ENCODE results near the gene PALM.

The PALM gene

GRCh38 chr19:782878-783668, 74.3 kb downstream of the PALM start:
- no peak for DNase-seq

- no peak for DNase-seq
Measured at GRCh38 chr19:784541-784940, 75.8 kb downstream of the PALM start.

DNA sequence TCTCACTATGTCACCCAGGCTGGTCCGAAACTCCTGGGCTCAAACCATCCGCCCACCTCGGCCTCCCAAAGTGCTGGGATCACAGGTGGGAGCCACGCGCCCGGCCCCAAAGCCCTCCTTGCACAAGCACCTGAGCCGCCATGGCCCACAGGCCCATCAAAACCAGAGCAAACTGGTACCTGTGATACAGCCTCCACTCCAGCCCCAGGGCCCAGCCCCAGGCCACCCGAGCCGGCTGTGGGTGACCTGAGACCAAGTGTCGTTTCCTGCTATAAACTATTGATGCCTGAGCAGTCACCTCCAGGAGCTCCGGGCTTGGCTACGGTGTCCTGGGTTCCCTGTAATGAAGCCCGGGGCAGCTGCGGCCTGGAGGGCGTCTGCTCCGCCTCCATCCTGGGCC, 78.8 kb downstream of the PALM start:
- DNase-seq: no peak

DNA sequence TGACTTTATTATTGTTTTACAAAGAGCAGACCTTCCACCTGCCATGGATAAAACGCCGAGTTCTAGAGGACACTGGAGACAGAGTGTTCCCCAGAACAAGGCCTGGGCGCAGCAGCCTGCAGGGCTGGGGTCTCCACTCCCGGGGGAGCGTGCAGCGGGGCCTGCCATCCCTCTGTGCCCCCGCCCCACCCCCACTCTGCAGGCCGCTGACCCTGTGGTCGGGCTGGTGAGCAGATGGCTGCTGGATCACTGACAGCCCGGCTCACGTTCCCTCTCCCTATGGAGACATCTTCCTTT, 79.9 kb downstream of the PALM start:
- no peak for DNase-seq

DNA sequence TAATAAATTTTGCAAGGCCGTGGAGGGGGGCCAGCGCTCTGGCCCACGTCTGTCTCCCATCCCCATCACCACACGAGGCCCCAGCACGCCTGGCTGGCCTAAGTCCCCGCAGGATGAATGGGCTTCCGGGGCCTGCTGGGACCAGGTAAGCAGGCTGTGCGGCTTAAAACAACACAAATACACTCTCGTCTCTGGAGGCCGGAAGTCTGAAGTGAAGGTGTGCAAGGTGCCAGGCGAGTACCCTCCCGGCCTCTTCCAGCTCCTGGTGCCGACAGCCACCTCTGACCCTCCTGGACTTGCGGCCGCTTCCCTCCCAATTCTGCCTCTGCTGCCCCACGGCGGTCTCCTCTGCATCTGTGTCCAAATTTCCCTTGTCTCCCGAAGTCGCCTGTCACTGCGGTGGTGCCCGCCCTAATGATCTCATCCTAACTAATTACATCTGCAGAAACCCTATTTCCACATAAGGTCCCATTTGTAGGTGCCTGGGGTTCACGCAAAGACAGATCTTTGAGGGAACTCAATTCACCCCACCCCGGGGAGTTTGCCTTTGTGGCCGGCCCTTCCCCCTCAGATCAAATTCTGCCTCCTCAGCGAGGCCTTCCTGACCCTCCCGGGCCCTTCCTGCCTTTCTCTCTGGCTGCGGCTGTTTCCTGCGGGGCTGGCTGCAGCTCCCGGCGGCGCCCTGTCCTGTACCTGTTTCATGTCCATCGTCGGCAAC, 80.4 kb downstream of the PALM start:
- no peak for DNase-seq

GRCh38 chr19:789701-790060, 80.9 kb downstream of the PALM start:
- DNase-seq: no peak

GRCh38 chr19:791007-791566, 82.4 kb downstream of the PALM start:
- DNase-seq: no peak

- DNase-seq: no peak
Measured at GRCh38 chr19:791567-792305, 83.0 kb downstream of the PALM start.

- DNase-seq: no peak
Measured at GRCh38 chr19:792306-792885, 83.7 kb downstream of the PALM start.

DNA sequence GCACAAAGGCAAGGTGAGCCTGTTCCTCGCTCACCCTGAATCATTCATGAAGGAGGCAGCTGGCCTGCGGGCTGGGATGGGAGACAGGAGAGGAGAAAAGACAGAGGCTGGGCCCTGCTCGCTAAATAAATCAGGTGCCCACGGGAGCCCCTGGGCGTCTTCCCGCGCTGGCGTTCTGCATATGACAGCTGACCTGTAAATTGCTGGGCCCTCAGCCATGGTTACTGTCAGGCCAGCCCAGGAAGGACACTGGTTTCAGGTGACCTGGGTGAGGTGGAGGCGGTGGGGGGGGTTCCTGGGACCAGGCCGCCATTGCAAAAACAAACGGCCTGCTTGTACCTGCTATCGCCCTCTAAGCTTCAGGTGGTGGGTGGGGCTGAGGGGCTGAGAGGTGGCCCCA, 85.1 kb downstream of the PALM start:
- no peak for DNase-seq

GRCh38 chr19:795073-795611, 86.4 kb downstream of the PALM start:
- no peak for DNase-seq

- DNase-seq: no peak
Measured at GRCh38 chr19:795691-796581, 87.2 kb downstream of the PALM start.

- peak; percentile 100 for DNase-seq
Measured at GRCh38 chr19:796692-797527, 88.2 kb downstream of the PALM start, which contains the start of gene PTBP1. PTBP1 (plus strand) TSS chr19:797452; CDS start chr19:797498, 46 bp downstream.

Data from T1000 (cell line).